ENCODE results near the gene SEC14L5. TPM values are rescaled to one million over a fixed set of nuclear protein-coding genes. Genes with fewer than 3 reads are reported as not detected.

The SEC14L5 gene
- total and polyA plus RNA-seq, 2 experiments from 2014 or later, result 1.0 to 3.5 TPM

DNA sequence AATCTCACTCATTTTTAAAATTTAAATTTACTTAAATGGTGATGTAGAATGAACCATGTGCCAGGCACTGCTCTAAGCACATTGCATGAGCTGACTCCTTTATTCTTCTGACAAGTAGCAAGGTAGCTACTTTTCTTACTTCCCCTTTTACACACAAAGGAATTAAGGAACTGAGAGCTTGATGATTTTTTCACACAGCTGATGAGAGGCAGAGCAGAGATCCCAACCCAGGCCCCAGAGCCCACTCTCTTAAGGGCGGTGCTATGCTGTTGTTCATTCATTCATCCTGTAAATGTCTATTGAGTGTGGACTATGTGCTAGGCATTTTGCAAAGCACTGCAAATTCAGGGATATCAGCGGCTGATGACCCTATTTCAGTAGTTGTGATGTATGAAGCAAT is 17.9 kb downstream of the SEC14L5 start:
- no peak overlapping the region for H3K27ac ChIP-seq
- DNase-seq (ENCODE audit: low spot score), result no peak
- no peaks in the 10 kb centered on the region for H4K20me1 ChIP-seq (ENCODE audit: insufficient read depth, poor library complexity, severe bottlenecking)
- H3K4me2 ChIP-seq, result no peak overlapping the region
- H3K27me3 ChIP-seq, result no peaks in the 10 kb centered on the region
- H3K4me3 ChIP-seq, result no peak overlapping the region
- no peaks in the 10 kb centered on the region for H3K9me3 ChIP-seq (ENCODE audit: low read depth)
- H3K79me2 ChIP-seq, result no peaks in the 10 kb centered on the region
- no peaks in the 10 kb centered on the region for H3K4me1 ChIP-seq (ENCODE audit: insufficient read depth)
- 91% methylated on average over 2 of the region's 2 CpGs for whole genome bisulfite sequencing (ENCODE audit: low lambda C conversion rate, missing lambda C conversion rate)
- no peaks in the 10 kb centered on the region for H3K36me3 ChIP-seq (replicated peaks; ENCODE audit: insufficient read depth, low read depth)
- H3K9me2 ChIP-seq (replicated peaks; ENCODE audit: insufficient read depth), result no peaks in the 10 kb centered on the region
- TF ChIP-seq, protein P1, sequence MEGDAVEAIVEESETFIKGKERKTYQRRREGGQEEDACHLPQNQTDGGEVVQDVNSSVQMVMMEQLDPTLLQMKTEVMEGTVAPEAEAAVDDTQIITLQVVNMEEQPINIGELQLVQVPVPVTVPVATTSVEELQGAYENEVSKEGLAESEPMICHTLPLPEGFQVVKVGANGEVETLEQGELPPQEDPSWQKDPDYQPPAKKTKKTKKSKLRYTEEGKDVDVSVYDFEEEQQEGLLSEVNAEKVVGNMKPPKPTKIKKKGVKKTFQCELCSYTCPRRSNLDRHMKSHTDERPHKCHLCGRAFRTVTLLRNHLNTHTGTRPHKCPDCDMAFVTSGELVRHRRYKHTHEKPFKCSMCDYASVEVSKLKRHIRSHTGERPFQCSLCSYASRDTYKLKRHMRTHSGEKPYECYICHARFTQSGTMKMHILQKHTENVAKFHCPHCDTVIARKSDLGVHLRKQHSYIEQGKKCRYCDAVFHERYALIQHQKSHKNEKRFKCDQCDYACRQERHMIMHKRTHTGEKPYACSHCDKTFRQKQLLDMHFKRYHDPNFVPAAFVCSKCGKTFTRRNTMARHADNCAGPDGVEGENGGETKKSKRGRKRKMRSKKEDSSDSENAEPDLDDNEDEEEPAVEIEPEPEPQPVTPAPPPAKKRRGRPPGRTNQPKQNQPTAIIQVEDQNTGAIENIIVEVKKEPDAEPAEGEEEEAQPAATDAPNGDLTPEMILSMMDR (IDR thresholded peaks at IDR 0.05; ENCODE audit: poor library complexity), result no peak
- TF ChIP-seq EZH2phosphoT487 (IDR thresholded peaks at IDR 0.05; ENCODE audit: low read depth, severe bottlenecking, unreplicated experiment), result no peak
- TF ChIP-seq EZH2 (IDR thresholded peaks at IDR 0.05; ENCODE audit: borderline replicate concordance), result no peak
- no peak overlapping the region for H2AFZ ChIP-seq

DNA sequence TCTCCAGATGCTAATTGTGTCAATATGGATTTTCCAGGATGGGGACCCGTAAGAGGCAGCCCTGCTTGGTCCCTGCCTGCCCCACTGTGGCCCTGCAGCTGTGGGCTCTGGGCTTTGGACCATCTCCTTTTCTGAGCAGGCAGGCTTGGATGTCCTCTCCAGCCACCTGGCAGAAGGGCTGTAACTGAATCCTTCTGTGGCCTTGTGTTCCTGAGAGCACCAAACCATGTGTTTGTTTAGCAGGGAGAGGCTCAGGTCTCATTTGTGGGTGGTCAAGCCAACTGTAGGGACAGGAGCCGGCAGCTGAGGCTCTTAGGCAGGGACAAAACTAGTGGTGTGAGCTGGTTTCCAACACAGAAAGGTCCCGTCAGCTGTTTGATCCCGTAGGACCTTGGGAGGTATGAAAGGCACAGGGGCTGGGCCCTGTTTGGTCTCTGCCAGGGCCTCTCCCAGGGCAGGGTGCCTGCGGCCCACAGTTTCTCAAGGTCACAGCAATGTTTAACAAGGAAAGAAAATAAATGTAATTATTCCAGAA is 18.5 kb downstream of the SEC14L5 start:
- Histone ChIP-seq H3K27me3 (no peaks in the 10 kb centered on the region), H3K9me2 (replicated peaks; ENCODE audit: insufficient read depth) (no peaks in the 10 kb centered on the region), H4K20me1 (ENCODE audit: insufficient read depth, poor library complexity, severe bottlenecking) (no peaks in the 10 kb centered on the region), H3K4me2 (no peak overlapping the region), H3K4me3 (no peak overlapping the region), H3K79me2 (no peaks in the 10 kb centered on the region), H3K27ac (no peak overlapping the region), H3K9me3 (ENCODE audit: low read depth) (no peaks in the 10 kb centered on the region), H2AFZ (no peak overlapping the region), H3K4me1 (ENCODE audit: insufficient read depth) (no peaks in the 10 kb centered on the region), H3K36me3 (replicated peaks; ENCODE audit: insufficient read depth, low read depth) (no peaks in the 10 kb centered on the region)
- 74% methylated on average over 5 of the region's 5 CpGs for WGBS (ENCODE audit: low lambda C conversion rate, missing lambda C conversion rate)
- DNase-seq (ENCODE audit: low spot score), result no peak
- TF ChIP-seq EZH2phosphoT487 (IDR thresholded peaks at IDR 0.05; ENCODE audit: low read depth, severe bottlenecking, unreplicated experiment) (no peak), EZH2 (IDR thresholded peaks at IDR 0.05; ENCODE audit: borderline replicate concordance) (no peak)
- TF ChIP-seq, protein P1 (IDR thresholded peaks at IDR 0.05; ENCODE audit: poor library complexity), result no peak

DNA sequence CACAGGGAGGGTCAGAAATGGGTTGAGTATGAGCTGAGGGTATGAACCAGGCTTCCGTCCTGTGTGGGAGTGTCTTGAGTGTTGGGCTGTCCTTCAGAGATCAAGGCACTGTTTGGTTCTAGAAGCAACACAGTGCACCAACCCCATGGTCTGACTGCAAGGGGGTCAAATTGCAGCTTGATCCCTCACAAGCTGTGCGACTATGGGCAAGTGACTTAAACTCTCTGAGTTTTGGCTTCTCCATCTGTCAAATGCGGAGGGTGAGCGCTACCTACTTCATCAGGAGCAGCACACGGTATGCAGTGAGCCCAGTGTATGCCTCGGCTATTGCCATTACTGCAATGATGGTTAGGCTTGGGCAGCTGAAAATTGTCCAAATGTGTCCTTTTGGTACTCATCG is 21.0 kb downstream of the SEC14L5 start:
- H3K4me1 ChIP-seq (ENCODE audit: insufficient read depth), result no peaks in the 10 kb centered on the region
- no peak for DNase-seq (ENCODE audit: low spot score)
- no peaks in the 10 kb centered on the region for H3K9me2 ChIP-seq (replicated peaks; ENCODE audit: insufficient read depth)
- no peak overlapping the region for H3K27ac ChIP-seq
- no peaks in the 10 kb centered on the region for H3K27me3 ChIP-seq
- no peaks in the 10 kb centered on the region for H4K20me1 ChIP-seq (ENCODE audit: insufficient read depth, poor library complexity, severe bottlenecking)
- no peak overlapping the region for H2AFZ ChIP-seq
- no peaks in the 10 kb centered on the region for H3K79me2 ChIP-seq
- 86% methylated on average over 7 of the region's 7 CpGs for WGBS (ENCODE audit: low lambda C conversion rate, missing lambda C conversion rate)
- TF ChIP-seq, protein P1 (IDR thresholded peaks at IDR 0.05; ENCODE audit: poor library complexity), result no peak
- TF ChIP-seq EZH2 (IDR thresholded peaks at IDR 0.05; ENCODE audit: borderline replicate concordance), result no peak
- TF ChIP-seq EZH2phosphoT487 (IDR thresholded peaks at IDR 0.05; ENCODE audit: low read depth, severe bottlenecking, unreplicated experiment), result no peak
- no peak overlapping the region for H3K4me2 ChIP-seq
- no peak overlapping the region for H3K4me3 ChIP-seq
- no peaks in the 10 kb centered on the region for H3K36me3 ChIP-seq (replicated peaks; ENCODE audit: insufficient read depth, low read depth)
- H3K9me3 ChIP-seq (ENCODE audit: low read depth), result no peaks in the 10 kb centered on the region
